ENCODE data around the gene PRR3. TPM values are rescaled to one million over a fixed set of nuclear protein-coding genes. Genes with fewer than 3 reads are reported as not detected.

Gene PRR3
- total RNA-seq, 2 donors from 2014 or later: 23.0 to 31.8 TPM

- no peaks in the 10 kb centered on the region for H3K9me3 Mint-ChIP-seq
Observed at GRCh38 chr6:30565772-30566171, 8.7 kb downstream of the PRR3 start.

GRCh38 chr6:30568245-30568644 is 11.2 kb downstream of the PRR3 start:
- ATAC-seq (replicated peaks in 1 of 2): peak; percentile 12 to 29
- Mint-ChIP-seq H3K36me3 (ENCODE audit: insufficient read depth in 2 of 2) (peaks cover 3 to 16% of the 10 kb centered on the region in 2 donors), H3K4me3 (peak overlapping the region in 1 of 2 donors; percentile 28), H3K27me3 (ENCODE audit: low read depth) (no peaks in the 10 kb centered on the region), H3K27ac (no peak overlapping the region), H3K4me1 (ENCODE audit: low read depth) (peaks cover 64% of the 10 kb centered on the region), H3K9me3 (no peaks in the 10 kb centered on the region)
- peak; percentile 31 to 54 for DNase-seq

More at GRCh38 chr6:30565772-30566171, 8.7 kb downstream of the PRR3 start:
- peaks cover 52% of the 10 kb centered on the region for H3K4me1 Mint-ChIP-seq (ENCODE audit: low read depth)
- no peak overlapping the region for H3K27ac Mint-ChIP-seq
- ATAC-seq (replicated peaks in 1 of 2): no peak
- DNase-seq: no peak
- peaks cover 3 to 20% of the 10 kb centered on the region in 2 donors for H3K36me3 Mint-ChIP-seq (ENCODE audit: insufficient read depth in 2 of 2)
- no peak overlapping the region for H3K4me3 Mint-ChIP-seq
- H3K27me3 Mint-ChIP-seq (ENCODE audit: low read depth): no peaks in the 10 kb centered on the region

DNA sequence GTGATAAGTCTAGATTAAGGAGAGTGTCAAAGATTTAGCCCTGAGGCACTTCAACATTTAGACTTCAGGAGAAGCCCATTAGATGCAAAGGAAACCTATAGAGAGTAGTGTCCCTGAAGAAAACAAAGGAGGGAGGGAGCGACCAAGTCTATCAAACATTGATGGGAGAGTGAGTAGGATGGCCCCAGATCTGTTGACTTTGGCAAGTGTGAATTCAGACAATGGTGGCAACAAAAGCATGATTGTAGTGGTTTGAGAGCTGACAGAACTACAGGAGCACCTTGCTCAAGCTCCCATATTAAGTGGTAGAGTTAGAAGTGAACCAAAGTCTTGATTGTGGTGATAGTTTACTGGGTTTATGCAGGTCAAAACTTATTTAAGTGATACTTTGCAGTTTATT is 13.2 kb downstream of the PRR3 start:
- Mint-ChIP-seq H3K36me3 (ENCODE audit: insufficient read depth in 2 of 2) (peaks cover 3 to 12% of the 10 kb centered on the region in 2 donors), H3K4me1 (ENCODE audit: low read depth) (peaks cover 72% of the 10 kb centered on the region)

GRCh38 chr6:30570740-30571074 is 13.6 kb downstream of the PRR3 start:
- Mint-ChIP-seq H3K9me3 (no peaks in the 10 kb centered on the region), H3K27ac (peak overlapping the region; percentile 98), H3K27me3 (ENCODE audit: low read depth) (no peaks in the 10 kb centered on the region), H3K36me3 (ENCODE audit: insufficient read depth in 2 of 2) (peaks cover 3 to 12% of the 10 kb centered on the region in 2 donors), H3K4me1 (ENCODE audit: low read depth) (peaks cover 74% of the 10 kb centered on the region), H3K4me3 (peak overlapping the region; percentile 91 to 98)
- DNase-seq (peak in 1 of 2 donors; percentile 5), ATAC-seq (replicated peaks in 1 of 2) (peak; percentile 6 to 14)

More for the DNA sequence above, 13.2 kb downstream of the PRR3 start:
- H3K27me3 Mint-ChIP-seq (ENCODE audit: low read depth): no peaks in the 10 kb centered on the region
- ATAC-seq (replicated peaks in 1 of 2) (no peak), DNase-seq (no peak)
- H3K27ac Mint-ChIP-seq: peak overlapping the region; percentile 11
- no peaks in the 10 kb centered on the region for H3K9me3 Mint-ChIP-seq
- peak overlapping the region; percentile 91 to 98 for H3K4me3 Mint-ChIP-seq

- DNase-seq (peak; percentile 100), ATAC-seq (replicated peaks in 1 of 2) (peak; percentile 93 to 96)
- Mint-ChIP-seq H3K36me3 (ENCODE audit: insufficient read depth in 2 of 2) (peaks cover 3 to 12% of the 10 kb centered on the region in 2 donors), H3K4me1 (ENCODE audit: low read depth) (peaks cover 74% of the 10 kb centered on the region), H3K9me3 (no peaks in the 10 kb centered on the region), H3K27me3 (ENCODE audit: low read depth) (no peaks in the 10 kb centered on the region), H3K4me3 (peak within 1 kb of the TSS; percentile 91 to 98), H3K27ac (peak within 1 kb of the TSS; percentile 98)
Observed at GRCh38 chr6:30571075-30571761, 14.1 kb downstream of the PRR3 start, which contains the start of gene ABCF1. Gene ABCF1, plus strand, starts transcription at chr6:30571442. Its CDS starts 46 bp downstream, at chr6:30571488.

- H3K27me3 Mint-ChIP-seq (ENCODE audit: low read depth): no peaks in the 10 kb centered on the region
- peaks cover 79% of the 10 kb centered on the region for H3K4me1 Mint-ChIP-seq (ENCODE audit: low read depth)
Observed at GRCh38 chr6:30571762-30572082, 14.6 kb downstream of the PRR3 start.

GRCh38 chr6:30572148-30572547 is 15.1 kb downstream of the PRR3 start:
- Mint-ChIP-seq H3K4me1 (ENCODE audit: low read depth) (peaks cover 80% of the 10 kb centered on the region), H3K27ac (peak overlapping the region; percentile 98), H3K27me3 (ENCODE audit: low read depth) (no peaks in the 10 kb centered on the region), H3K9me3 (no peaks in the 10 kb centered on the region), H3K4me3 (peak overlapping the region; percentile 91 to 98), H3K36me3 (ENCODE audit: insufficient read depth in 2 of 2) (peaks cover 10 to 20% of the 10 kb centered on the region in 2 donors)
- ATAC-seq (replicated peaks in 1 of 2) (no peak), DNase-seq (no peak)

More at GRCh38 chr6:30571762-30572082, 14.6 kb downstream of the PRR3 start:
- Mint-ChIP-seq H3K36me3 (ENCODE audit: insufficient read depth in 2 of 2) (peaks cover 6 to 16% of the 10 kb centered on the region in 2 donors), H3K27ac (peak overlapping the region; percentile 98), H3K4me3 (peak overlapping the region; percentile 91 to 98), H3K9me3 (no peaks in the 10 kb centered on the region)
- DNase-seq (no peak), ATAC-seq (replicated peaks in 1 of 2) (no peak)

DNA sequence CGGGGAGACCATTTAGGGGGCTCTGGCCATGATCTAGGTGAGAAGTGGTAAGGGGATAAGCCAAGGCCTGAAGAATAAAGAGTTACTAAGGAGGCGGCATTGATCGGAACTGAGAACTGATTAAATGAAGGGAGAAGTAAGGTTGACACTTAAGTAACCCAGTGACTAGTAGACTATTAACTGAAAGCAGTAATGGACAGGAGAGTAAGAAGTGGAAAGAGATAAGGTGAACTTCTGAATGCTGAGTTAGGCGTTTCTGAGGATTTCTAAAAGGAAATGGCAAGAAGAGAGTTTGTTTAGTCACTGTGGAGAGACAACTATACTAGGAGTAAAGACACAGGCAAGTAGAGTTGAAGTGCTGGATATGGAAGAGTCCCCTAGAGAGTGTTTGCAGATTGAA is 16.0 kb downstream of the PRR3 start:
- H3K36me3 Mint-ChIP-seq (ENCODE audit: insufficient read depth in 2 of 2): peaks cover 14 to 30% of the 10 kb centered on the region in 2 donors

DNA sequence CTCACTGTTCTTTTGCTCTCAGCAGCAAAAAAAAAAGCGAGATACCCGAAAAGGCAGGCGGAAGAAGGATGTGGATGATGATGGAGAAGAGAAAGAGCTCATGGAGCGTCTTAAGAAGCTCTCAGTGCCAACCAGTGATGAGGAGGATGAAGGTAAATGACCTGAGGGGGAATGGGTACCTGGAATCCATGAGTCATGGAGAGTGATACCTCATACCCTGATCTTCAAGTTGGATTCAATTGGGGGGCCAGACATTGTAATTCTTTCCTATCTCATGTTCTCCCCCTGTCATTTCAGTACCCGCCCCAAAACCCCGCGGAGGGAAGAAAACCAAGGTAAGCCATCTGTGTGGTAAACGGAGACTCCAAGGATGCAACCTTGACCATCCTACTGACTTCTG is 21.0 kb downstream of the PRR3 start:
- ATAC-seq (replicated peaks in 1 of 2): no peak
- Mint-ChIP-seq H3K9me3 (no peaks in the 10 kb centered on the region), H3K4me1 (ENCODE audit: low read depth) (peaks cover 39% of the 10 kb centered on the region), H3K4me3 (no peak overlapping the region), H3K36me3 (ENCODE audit: insufficient read depth in 2 of 2) (peaks cover 25 to 62% of the 10 kb centered on the region in 2 donors), H3K27me3 (ENCODE audit: low read depth) (no peaks in the 10 kb centered on the region), H3K27ac (peak overlapping the region; percentile 9)
- DNase-seq: no peak

More for the DNA sequence above, 16.0 kb downstream of the PRR3 start:
- Mint-ChIP-seq H3K4me1 (ENCODE audit: low read depth) (peaks cover 81% of the 10 kb centered on the region), H3K27ac (peak overlapping the region; percentile 55), H3K27me3 (ENCODE audit: low read depth) (no peaks in the 10 kb centered on the region), H3K9me3 (no peaks in the 10 kb centered on the region), H3K4me3 (peak overlapping the region; percentile 91 to 98)
- ATAC-seq (replicated peaks in 1 of 2): no peak
- DNase-seq: no peak

DNA sequence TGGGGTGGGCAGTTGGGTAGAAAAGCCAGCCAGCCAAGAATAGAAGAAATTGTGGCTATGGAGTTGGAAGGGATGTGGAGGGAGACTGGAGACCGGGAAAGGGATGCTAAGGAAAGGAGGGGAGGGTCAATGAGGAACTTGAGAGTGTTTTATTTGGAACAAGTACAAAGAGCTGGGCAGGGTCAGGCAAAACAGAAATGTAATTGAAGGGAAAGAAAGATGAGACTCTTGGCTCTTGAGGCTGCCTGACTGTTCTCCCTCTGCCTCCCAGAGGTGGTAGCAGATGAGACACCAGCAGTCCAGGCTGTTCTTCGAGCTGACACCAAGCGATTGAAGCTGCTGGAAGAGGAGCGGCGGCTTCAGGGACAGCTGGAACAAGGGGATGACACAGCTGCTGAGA is 26.8 kb downstream of the PRR3 start:
- no peaks in the 10 kb centered on the region for H3K4me1 Mint-ChIP-seq (ENCODE audit: low read depth)
- H3K4me3 Mint-ChIP-seq: no peak overlapping the region
- ATAC-seq (replicated peaks in 1 of 2) (no peak), DNase-seq (no peak)
- H3K27me3 Mint-ChIP-seq (ENCODE audit: low read depth): no peaks in the 10 kb centered on the region
- peaks cover 21 to 54% of the 10 kb centered on the region in 2 donors for H3K36me3 Mint-ChIP-seq (ENCODE audit: insufficient read depth in 2 of 2)
- no peaks in the 10 kb centered on the region for H3K9me3 Mint-ChIP-seq
- no peak overlapping the region for H3K27ac Mint-ChIP-seq

DNA sequence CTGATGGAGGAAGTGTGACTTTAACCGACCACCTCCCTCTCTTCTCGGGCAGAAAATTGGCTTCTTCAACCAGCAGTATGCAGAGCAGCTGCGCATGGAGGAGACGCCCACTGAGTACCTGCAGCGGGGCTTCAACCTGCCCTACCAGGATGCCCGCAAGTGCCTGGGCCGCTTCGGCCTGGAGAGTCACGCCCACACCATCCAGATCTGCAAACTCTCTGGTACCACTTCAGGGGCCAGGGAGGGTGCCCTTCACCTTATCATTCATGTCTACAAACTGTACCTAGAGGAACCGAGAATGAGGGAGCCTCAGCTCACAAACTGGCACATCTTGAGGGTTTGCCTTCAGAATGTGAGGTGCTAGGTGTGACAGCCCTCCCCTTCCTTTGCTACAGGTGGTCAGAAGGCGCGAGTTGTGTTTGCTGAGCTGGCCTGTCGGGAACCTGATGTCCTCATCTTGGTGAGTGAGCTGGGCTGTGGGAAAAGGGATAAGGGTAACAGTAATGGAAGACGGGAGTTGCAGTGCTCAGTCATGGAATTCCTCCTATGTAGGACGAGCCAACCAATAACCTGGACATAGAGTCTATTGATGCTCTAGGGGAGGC is 32.8 kb downstream of the PRR3 start:
- ATAC-seq (replicated peaks in 1 of 2) (peak in 1 of 2 donors; percentile 20), DNase-seq (no peak)
- Mint-ChIP-seq H3K4me3 (no peak overlapping the region), H3K36me3 (ENCODE audit: insufficient read depth in 2 of 2) (peaks cover 18 to 26% of the 10 kb centered on the region in 2 donors), H3K27ac (no peak overlapping the region), H3K4me1 (ENCODE audit: low read depth) (peaks cover 5% of the 10 kb centered on the region), H3K27me3 (ENCODE audit: low read depth) (no peaks in the 10 kb centered on the region), H3K9me3 (no peaks in the 10 kb centered on the region)

- peaks cover 20 to 27% of the 10 kb centered on the region in 2 donors for H3K36me3 Mint-ChIP-seq (ENCODE audit: insufficient read depth in 2 of 2)
- no peaks in the 10 kb centered on the region for H3K27me3 Mint-ChIP-seq (ENCODE audit: low read depth)
- no peak overlapping the region for H3K4me3 Mint-ChIP-seq
- ATAC-seq (replicated peaks in 1 of 2): peak; percentile 11 to 32
- H3K27ac Mint-ChIP-seq: peak overlapping the region; percentile 30
- no peaks in the 10 kb centered on the region for H3K9me3 Mint-ChIP-seq
- peaks cover 5% of the 10 kb centered on the region for H3K4me1 Mint-ChIP-seq (ENCODE audit: low read depth)
- DNase-seq: no peak
Observed at GRCh38 chr6:30590509-30590908, 33.4 kb downstream of the PRR3 start.

DNA sequence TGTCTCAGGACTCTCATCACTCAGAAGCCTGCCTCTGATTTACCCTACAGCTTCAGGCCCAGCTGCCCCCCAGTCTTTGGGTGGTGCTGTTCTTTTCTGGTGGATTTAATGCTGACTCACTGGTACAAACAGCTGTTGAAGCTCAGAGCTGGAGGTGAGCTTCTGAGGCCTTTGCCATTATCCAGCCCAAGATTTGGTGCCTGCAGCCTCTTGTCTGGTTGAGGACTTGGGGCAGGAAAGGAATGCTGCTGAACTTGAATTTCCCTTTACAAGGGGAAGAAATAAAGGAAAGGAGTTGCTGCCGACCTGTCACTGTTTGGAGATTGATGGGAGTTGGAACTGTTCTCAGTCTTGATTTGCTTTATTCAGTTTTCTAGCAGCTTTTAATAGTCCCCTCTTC is 33.9 kb downstream of the PRR3 start:
- H3K27me3 Mint-ChIP-seq (ENCODE audit: low read depth): no peaks in the 10 kb centered on the region
- peaks cover 18 to 25% of the 10 kb centered on the region in 2 donors for H3K36me3 Mint-ChIP-seq (ENCODE audit: insufficient read depth in 2 of 2)
- peak overlapping the region; percentile 30 for H3K27ac Mint-ChIP-seq
- no peaks in the 10 kb centered on the region for H3K9me3 Mint-ChIP-seq
- peaks cover 5% of the 10 kb centered on the region for H3K4me1 Mint-ChIP-seq (ENCODE audit: low read depth)
- ATAC-seq (replicated peaks in 1 of 2) (no peak), DNase-seq (no peak)
- no peak overlapping the region for H3K4me3 Mint-ChIP-seq

Measured in activated T-cell treated with anti-CD3 and anti-CD28 coated beads, Interleukin-2, amount 50 U/mL, for 72 hours (primary cell).